ENCODE results near the gene CNOT1.
A peak's percentile ranks its signal among the peaks of the same experiment; 100 is the strongest.
"Not testable (repeated sequence)": the region's sequence is repeated elsewhere in the genome, so short reads cannot be mapped to it uniquely, and the experiment has no call there.

CNOT1 gene

GRCh38 chr16:58661199-58661830, 31.7 kb upstream of the CNOT1 start:
- FAIRE-seq, result no peak
- DNase-seq (ENCODE audit: insufficient read length, low spot score), result peak; percentile 38
- TF ChIP-seq CTCF (IDR thresholded peaks at IDR 0.05; ENCODE audit: insufficient read depth, missing control alignments), result peak; percentile 69

- FAIRE-seq; DNase-seq (ENCODE audit: insufficient read length, low spot score): not testable (repeated sequence)
These were observed 30.3 kb upstream of the CNOT1 start for GRCh38 chr16:58659911-58660310.

- DNase-seq (ENCODE audit: insufficient read length, low spot score) (no peak), FAIRE-seq (no peak)
- TF ChIP-seq CTCF (IDR thresholded peaks at IDR 0.05; ENCODE audit: insufficient read depth, missing control alignments), result no peak
These were observed 29.2 kb upstream of the CNOT1 start for GRCh38 chr16:58658796-58659211.

DNA sequence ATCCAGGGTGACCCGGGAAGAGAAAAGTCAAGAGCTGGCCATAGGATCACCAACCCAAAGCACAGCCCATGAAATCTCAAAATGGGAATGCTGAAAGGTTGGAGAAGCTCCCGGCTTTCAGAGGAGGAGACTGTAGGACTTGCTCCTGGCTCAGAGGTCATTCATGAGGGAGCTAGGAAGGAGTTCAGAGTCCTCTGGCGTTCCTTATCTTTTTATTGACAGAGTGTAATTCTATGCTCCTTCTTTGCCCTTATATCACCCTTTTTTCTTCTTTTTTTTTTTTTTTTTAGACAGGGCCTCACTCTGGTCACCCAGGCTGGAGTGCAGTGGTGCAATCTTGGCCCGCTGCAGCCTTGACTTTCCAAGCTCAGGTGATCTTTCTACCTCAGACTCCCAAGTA, 27.3 kb upstream of the CNOT1 start:
- FAIRE-seq, result no peak
- no peak for DNase-seq (ENCODE audit: insufficient read length, low spot score)
- TF ChIP-seq CTCF (IDR thresholded peaks at IDR 0.05; ENCODE audit: insufficient read depth, missing control alignments), result no peak

GRCh38 chr16:58655215-58655596, 25.6 kb upstream of the CNOT1 start:
- DNase-seq (ENCODE audit: insufficient read length, low spot score), result no peak
- TF ChIP-seq CTCF (IDR thresholded peaks at IDR 0.05; ENCODE audit: insufficient read depth, missing control alignments), result no peak
- FAIRE-seq, result no peak

GRCh38 chr16:58654560-58655214, 25.1 kb upstream of the CNOT1 start:
- no peak for DNase-seq (ENCODE audit: insufficient read length, low spot score)
- FAIRE-seq, result no peak
- TF ChIP-seq CTCF (IDR thresholded peaks at IDR 0.05; ENCODE audit: insufficient read depth, missing control alignments), result no peak

DNA sequence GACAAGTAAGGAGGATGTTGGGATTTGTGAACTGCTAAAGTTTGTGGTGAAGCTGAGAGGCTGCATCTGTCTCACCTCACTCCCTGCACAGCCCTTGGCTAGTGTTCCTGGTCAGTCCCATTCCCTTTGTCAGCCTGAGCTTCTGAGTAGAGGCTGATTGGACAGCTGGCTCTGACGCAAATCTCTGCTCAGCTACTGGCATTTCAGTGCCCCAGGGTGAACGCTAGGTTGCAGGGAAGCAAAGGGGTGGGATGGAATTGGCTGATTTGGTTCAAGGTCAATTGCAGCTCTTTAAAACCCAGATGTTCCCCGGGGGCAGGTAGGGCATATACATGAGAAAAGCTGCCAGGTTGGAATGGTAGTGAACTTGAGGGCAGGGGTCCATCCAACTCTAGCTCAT, 23.1 kb upstream of the CNOT1 start:
- FAIRE-seq (no peak), DNase-seq (ENCODE audit: insufficient read length, low spot score) (no peak)
- no peak for TF ChIP-seq CTCF (IDR thresholded peaks at IDR 0.05; ENCODE audit: insufficient read depth, missing control alignments)
